Activated T-cell treated with anti-CD3 and anti-CD28 coated beads for 24 hours (primary cell): ENCODE results near the gene USP16.
A peak's percentile ranks its signal among the peaks of the same experiment; 100 is the strongest.
"Not testable (repeated sequence)": the region's sequence is repeated elsewhere in the genome, so short reads cannot be mapped to it uniquely, and the experiment has no call there.

Experiments
- DNase-seq: peaks from one replicate; pipeline ENCODE4 v3.0.0-alpha.2; 2020; ENCODE audit warnings: low read depth

The USP16 gene

DNA sequence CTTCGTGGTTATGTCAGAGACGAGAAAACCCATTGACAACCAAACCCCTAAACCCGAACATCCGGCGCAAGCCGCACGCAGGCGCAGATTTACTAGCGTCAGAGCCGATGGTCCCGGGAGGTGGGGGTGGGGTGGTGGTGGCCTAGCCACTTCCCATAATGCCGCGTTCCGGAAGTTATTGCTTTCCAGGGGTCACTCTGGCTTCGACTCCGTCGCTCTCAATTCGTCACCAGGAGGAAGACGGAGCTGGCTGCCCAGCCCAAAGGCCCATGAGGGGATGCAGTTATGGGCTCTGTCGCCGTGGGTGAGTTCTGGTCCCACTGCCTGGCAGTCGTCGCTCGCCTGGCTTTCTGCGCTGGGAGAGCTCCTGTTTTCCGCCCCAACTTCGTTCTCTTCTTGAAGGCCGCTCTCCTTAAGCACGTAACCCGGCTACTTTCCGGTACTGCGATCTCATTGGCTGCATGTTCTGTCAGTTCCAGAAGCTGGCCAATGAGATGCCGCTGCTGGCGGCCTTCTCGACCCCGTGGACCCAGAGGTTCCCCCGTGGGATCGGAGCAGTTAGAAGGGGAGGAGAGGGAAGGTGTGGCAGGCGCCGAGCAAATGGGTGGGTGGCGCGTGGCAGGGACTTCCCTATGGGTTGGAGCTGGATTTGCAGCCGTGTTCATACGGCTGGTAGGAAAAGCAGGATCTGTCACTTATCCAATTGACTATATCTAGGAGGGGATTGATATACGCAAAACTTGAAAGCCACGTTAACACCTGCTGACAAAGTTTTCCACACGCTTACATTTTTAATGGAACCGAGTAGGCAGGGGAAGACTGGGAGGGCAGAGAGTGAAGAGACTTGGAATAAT is at the start of gene USP16:
Gene USP16 (plus strand): TSS at position 195 of the 854 bp plus-strand sequence. CDS start 3,246 bp downstream, outside the sequence.
- peak; percentile 95 for DNase-seq

- DNase-seq: no peak
Measured at GRCh38 chr21:28975397-28975796, 49.1 kb upstream of the USP16 start.

DNA sequence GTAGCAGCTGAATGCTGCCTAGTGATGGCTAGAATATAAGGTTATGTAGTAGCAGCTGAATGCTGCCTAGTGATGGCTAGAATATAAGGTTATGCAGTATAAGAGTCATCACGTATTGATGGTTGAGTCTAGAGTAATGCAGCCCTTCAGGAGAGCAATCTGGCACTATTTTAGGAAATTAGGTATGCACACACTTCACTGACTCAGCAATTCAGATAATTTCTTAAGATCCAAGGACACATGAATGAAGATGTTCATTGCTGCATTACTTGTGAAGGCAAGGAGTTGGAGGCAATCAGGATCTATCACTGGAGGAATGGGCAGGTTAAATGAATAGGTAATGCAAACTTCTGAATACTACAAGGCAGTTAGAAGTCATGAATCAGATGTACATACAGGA is 45.4 kb upstream of the USP16 start:
- DNase-seq: no peak

- no peak for DNase-seq
Measured at GRCh38 chr21:28982637-28983036, 41.8 kb upstream of the USP16 start.

DNA sequence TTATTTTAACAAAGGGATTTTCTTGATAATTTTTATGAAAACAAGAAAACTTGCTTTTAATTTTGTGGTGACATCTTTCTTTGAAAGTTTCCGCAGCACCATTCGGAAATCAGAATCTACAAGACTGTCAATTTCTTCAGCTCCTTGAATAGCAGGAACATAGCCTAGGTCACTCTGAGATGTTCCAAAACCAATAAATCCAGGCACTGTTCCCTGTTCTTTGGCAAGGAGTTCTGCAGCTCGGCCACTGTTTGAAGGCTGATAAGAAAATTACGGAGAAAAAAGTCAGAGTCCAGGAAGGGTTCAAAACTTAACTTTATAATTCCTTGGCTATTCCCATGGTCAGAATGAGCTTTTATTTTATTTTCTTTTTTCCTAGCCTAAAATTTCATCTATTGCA is 37.8 kb upstream of the USP16 start:
- DNase-seq: no peak

DNA sequence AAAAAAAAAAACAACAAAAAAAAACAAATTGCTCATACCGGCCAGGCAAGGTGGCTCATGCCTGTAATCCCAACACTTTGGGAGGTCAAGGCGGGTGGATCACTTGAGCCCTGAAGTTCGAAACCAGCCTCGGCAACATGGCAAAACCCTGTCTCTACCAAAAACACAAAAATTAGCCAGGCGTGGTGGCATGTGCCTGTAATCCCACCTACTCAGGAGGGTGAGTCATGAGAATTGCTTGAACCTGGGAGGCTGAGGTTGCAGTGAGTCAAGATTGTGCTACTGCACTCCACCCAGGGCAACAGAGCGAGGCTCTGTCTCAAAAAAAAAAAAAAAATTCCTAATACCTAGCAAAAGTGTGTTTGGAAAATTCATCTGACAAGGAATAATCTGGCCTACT is 36.3 kb upstream of the USP16 start:
- peak; percentile 35 for DNase-seq

DNA sequence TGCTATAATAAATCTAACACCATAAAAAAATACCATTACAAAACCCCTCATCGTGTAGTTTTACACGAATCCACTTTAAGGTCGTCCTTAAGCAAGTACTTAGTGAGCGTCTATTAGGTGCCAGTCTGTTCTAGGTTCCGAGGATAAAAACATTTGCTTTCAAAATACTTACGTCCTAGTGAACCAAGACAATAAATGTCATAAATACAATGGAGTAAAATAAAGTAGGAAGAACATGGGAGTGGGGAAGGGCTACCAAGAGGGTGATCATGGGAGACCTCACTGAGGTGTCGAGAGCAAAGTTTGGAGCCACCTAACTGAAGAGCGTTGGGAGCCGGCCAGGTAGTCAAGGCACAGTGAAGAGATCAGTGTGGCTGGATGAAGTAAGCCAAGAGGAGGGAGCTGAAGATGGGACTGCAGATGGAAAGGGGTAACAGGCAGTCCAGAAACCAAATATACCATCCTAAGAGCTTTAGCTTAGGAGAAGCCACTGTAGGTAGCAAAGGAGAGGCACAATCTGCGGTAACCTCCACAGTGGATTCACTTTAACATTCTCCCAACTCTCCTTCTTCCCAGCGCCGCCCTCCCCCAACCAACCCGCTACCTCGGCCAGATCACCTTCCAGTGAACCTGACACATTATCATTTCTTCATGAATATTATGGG is 32.5 kb upstream of the USP16 start:
- DNase-seq: no peak

GRCh38 chr21:28992526-28993292 is 31.8 kb upstream of the USP16 start, which contains the start of gene LTN1:
Gene LTN1 (minus strand): TSS chr21:28992877. CDS start chr21:28992805, 72 bp downstream.
- DNase-seq: peak; percentile 99

- DNase-seq: no peak
Measured at GRCh38 chr21:28993293-28993629, 31.2 kb upstream of the USP16 start.

GRCh38 chr21:29002442-29003144 is 21.9 kb upstream of the USP16 start:
- DNase-seq: peak; percentile 89

GRCh38 chr21:29005696-29006095 is 18.8 kb upstream of the USP16 start:
- no peak for DNase-seq

DNA sequence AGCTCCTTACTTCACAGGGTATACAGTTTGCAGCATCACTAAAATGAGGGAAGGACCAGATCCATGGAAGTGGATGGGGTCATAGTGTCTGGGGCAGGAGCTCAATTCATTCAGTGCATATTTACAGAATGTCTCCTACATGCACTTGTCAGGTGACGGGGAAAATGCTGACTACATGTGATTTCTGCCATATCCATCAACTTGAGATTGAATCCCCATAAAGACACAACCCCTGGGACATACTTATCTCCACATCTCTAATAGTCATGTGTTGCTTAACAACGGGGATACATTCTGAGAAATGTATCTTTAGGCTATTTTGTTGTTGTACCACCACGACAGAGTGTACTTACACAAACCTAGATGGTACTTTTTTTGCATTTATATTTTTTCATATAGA is 17.3 kb upstream of the USP16 start:
- no peak for DNase-seq

DNA sequence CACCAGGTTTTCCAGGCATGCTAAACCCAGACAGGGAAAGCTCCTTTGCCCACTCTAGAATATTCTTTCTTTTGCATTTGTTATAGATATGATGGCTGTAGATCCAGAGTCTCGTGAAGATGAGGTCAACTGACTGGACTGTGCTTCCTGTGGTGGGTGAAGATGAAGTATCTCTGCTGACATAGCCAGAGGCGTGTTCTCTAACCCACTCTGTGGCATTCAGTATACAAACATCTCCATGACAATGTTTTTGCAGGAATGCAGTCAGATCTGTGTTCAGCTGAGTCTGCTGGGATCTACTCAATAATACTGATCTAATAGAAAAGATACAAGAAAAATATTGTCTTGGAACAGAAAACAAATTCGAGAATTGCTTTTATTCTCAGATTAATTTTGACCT is 16.7 kb upstream of the USP16 start:
- no peak for DNase-seq

GRCh38 chr21:29008367-29008766 is 16.1 kb upstream of the USP16 start:
- DNase-seq: no peak

DNA sequence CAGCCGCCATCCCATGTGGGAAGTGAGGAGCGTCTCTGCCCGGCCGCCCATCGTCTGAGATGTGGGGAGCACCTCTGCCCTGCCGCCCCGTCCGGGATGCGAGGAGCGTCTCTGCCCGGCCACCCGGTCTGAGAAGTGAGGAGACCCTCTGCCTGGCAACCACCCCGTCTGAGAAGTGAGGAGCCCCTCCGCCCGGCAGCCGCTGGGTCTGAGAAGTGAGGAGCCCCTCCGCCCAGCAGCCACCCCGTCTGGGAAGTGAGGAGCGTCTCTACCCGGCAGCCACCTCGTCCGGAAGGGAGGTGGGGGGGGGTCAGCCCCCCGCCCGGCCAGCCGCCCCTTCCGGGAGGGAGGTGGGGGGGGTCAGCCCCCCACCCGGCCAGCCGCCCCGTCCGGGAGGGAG is 13.2 kb upstream of the USP16 start:
- DNase-seq: not testable (repeated sequence)

- DNase-seq: no peak
Measured at GRCh38 chr21:29017639-29018237, 6.7 kb upstream of the USP16 start.

DNA sequence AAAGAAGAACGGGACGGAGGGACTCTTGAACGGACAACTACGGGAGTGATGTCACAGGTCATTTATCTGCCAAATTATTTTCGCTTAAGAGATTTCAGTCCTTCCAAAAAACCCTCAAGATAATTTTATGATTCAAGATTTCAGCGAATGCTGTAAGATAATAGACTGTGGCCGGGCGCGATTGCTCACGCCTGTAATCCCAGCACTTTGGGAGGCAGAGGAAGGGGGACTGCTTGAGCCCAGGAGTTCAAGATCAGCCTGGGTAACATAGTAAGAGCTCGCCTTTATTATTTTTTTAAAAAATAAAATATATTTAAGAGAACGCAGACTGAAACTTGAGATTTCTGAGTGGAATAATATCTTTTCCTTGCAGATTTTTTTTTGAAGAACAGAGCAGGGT is 5.9 kb upstream of the USP16 start:
- DNase-seq: no peak

GRCh38 chr21:29022166-29022565 is 2.3 kb upstream of the USP16 start:
- DNase-seq: no peak

GRCh38 chr21:29025328-29025713 is 853 bp downstream of the USP16 start:
- no peak for DNase-seq

DNA sequence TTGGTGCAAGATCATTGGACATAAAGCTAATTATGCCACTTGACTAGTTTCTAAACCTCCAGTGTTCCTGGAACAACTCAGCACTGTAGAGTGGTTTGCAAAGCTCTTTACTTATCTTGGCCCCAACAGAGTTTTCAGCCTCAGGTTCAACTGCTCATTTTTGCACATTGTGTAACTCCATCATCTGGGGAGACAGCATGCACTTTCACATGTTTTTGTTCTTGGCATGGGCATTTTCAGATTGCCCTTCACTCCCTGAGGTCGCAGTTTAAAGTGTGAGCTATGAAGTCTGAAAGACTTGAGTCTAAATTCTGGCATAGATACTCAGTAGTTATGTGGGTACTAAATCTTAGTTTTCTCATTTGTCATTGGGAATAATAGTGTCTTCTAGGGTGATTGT is 5.1 kb downstream of the USP16 start:
- no peak for DNase-seq

- no peak for DNase-seq
Measured at GRCh38 chr21:29030909-29031308, 6.4 kb downstream of the USP16 start.

GRCh38 chr21:29033301-29033700 is 8.8 kb downstream of the USP16 start:
- DNase-seq: no peak
